ENCODE measurements around the gene RALGPS1. TPM values are rescaled to one million over a fixed set of nuclear protein-coding genes. Genes with fewer than 3 reads are reported as not detected.

RALGPS1 gene
- total RNA-seq, 4 donors from 2014 or later: 2.2 to 10.3 (median 5.4) TPM

- no peak for ATAC-seq
- in situ Hi-C loops (cut with MboI; ENCODE audit: low sequenced_read_pairs in 4 of 4) (no loop called here), intact Hi-C loops (cut with DNase I; ENCODE audit: low total_unique reads) (no loop called here)
- H3K27me3 ChIP-seq: no peaks in the 10 kb centered on the region
- TF ChIP-seq, protein P1, sequence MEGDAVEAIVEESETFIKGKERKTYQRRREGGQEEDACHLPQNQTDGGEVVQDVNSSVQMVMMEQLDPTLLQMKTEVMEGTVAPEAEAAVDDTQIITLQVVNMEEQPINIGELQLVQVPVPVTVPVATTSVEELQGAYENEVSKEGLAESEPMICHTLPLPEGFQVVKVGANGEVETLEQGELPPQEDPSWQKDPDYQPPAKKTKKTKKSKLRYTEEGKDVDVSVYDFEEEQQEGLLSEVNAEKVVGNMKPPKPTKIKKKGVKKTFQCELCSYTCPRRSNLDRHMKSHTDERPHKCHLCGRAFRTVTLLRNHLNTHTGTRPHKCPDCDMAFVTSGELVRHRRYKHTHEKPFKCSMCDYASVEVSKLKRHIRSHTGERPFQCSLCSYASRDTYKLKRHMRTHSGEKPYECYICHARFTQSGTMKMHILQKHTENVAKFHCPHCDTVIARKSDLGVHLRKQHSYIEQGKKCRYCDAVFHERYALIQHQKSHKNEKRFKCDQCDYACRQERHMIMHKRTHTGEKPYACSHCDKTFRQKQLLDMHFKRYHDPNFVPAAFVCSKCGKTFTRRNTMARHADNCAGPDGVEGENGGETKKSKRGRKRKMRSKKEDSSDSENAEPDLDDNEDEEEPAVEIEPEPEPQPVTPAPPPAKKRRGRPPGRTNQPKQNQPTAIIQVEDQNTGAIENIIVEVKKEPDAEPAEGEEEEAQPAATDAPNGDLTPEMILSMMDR (IDR thresholded peaks at IDR 0.05 in 4 of 5, conservative IDR thresholded peaks at IDR 0.05 in 1 of 5): no peak
- no peak for TF ChIP-seq POLR2A (IDR thresholded peaks at IDR 0.05)
- peaks cover 22 to 39% of the 10 kb centered on the region in 2 donors for H3K4me1 ChIP-seq
- peak overlapping the region in 2 of 4 donors; percentile 18 to 77 for H3K27ac ChIP-seq
- H3K4me3 ChIP-seq: no peak overlapping the region
- no peaks in the 10 kb centered on the region for H3K36me3 ChIP-seq
- H3K9me3 ChIP-seq: no peaks in the 10 kb centered on the region
- no peak for DNase-seq
Measured at GRCh38 chr9:127162864-127163365, 248.3 kb downstream of the RALGPS1 start.

GRCh38 chr9:127163409-127163808 lies 248.8 kb downstream of the RALGPS1 start:
- Histone ChIP-seq H3K4me3 (no peak overlapping the region), H3K4me1 (peaks cover 22 to 39% of the 10 kb centered on the region in 2 donors), H3K27me3 (no peaks in the 10 kb centered on the region), H3K36me3 (no peaks in the 10 kb centered on the region), H3K27ac (peak overlapping the region in 2 of 4 donors; percentile 18 to 77), H3K9me3 (no peaks in the 10 kb centered on the region)
- DNase-seq: no peak
- intact Hi-C loops (cut with DNase I; ENCODE audit: low total_unique reads): no loop called here
- TF ChIP-seq POLR2A (IDR thresholded peaks at IDR 0.05): no peak
- TF ChIP-seq, protein P1 (IDR thresholded peaks at IDR 0.05 in 4 of 5, conservative IDR thresholded peaks at IDR 0.05 in 1 of 5): no peak
- in situ Hi-C loops (cut with MboI; ENCODE audit: low sequenced_read_pairs in 4 of 4): no loop called here
- no peak for ATAC-seq

DNA sequence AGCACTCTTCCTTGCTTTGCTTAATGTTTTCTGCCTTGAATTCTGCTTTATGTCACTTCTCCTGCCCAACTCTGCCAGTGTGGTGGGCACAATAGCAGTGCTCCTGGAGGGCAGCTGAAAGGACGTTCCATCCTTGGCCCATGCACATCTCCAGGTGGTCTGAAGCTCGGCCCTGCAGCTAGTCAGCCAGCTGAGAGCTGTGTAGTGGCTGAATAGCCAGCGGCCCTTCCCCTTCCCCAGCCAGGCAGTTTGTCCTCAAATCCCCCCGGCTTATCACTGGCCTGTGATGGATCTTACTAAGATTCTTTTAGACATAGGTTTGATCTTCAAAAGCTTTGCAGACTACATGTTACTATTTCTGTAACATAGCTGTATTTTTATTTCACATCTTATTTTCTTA lies 250.5 kb downstream of the RALGPS1 start:
- in situ Hi-C loops (cut with MboI; ENCODE audit: low sequenced_read_pairs in 4 of 4) (no loop called here), intact Hi-C loops (cut with DNase I; ENCODE audit: low total_unique reads) (no loop called here)
- Histone ChIP-seq H3K4me1 (peaks cover 9 to 26% of the 10 kb centered on the region in 2 donors), H3K27ac (no peak overlapping the region), H3K9me3 (no peaks in the 10 kb centered on the region), H3K27me3 (no peaks in the 10 kb centered on the region), H3K4me3 (no peak overlapping the region), H3K36me3 (no peaks in the 10 kb centered on the region)
- ATAC-seq: no peak
- DNase-seq: no peak
- TF ChIP-seq, protein P1 (IDR thresholded peaks at IDR 0.05 in 4 of 5, conservative IDR thresholded peaks at IDR 0.05 in 1 of 5): no peak
- no peak for TF ChIP-seq POLR2A (IDR thresholded peaks at IDR 0.05)

GRCh38 chr9:127166111-127166510 lies 251.5 kb downstream of the RALGPS1 start:
- H3K36me3 ChIP-seq: no peaks in the 10 kb centered on the region
- intact Hi-C loops (cut with DNase I; ENCODE audit: low total_unique reads) (no loop called here), in situ Hi-C loops (cut with MboI; ENCODE audit: low sequenced_read_pairs in 4 of 4) (no loop called here)
- ATAC-seq: no peak
- H3K9me3 ChIP-seq: no peaks in the 10 kb centered on the region
- H3K27me3 ChIP-seq: no peaks in the 10 kb centered on the region
- DNase-seq: no peak
- TF ChIP-seq, protein P1 (IDR thresholded peaks at IDR 0.05 in 4 of 5, conservative IDR thresholded peaks at IDR 0.05 in 1 of 5): no peak
- no peak for TF ChIP-seq POLR2A (IDR thresholded peaks at IDR 0.05)
- peaks cover 2 to 22% of the 10 kb centered on the region in 2 donors for H3K4me1 ChIP-seq
- no peak overlapping the region for H3K27ac ChIP-seq
- no peak overlapping the region for H3K4me3 ChIP-seq

All from gastrocnemius medialis (tissue), 4 donors.